Fibroblast of skin of right quadriceps (primary cell): Measurements from ENCODE around the gene FOCAD.

Experiments used
- DNase-seq: peaks from one replicate; pipeline ENCODE4 v3.0.0-alpha.2; 2013

Gene FOCAD

DNA sequence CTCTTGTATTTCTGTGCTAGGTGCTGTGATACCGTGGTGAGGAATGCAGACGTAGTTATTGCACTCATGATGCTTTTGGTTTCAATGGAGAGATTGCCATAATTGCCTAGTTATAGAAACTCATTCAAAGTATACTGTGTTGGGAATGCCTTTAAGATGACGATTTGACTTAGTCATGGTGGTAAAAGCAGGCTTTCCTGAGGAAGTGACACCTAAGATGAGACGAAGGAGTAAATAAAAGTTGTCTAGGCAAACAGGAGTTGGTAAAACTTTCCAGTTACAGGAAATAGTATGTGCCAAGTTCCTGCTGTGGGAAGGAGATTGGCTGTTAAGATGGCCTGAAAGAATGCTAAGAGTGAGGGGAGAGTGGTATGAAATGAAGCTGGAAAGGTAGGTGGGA, 48.1 kb downstream of the FOCAD start:
- DNase-seq = peak; percentile 74

DNA sequence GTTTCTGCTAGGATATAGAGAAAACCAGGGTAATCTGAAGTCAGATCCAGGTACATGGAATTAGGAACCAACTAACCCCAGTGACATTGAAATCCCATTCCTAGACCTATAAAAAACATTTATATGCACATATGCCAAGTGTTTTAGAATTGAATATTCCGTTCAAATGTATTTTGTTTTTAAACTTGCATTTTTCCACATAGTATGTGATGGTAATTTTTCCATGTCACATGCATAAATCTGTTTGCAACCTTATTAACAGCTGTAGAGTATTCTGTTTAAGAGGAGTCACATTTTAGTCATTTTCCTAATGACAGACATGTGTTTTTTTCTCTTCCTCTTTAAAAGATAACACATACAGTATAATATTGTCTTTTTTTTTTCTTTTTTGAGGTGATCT, 50.2 kb downstream of the FOCAD start:
- DNase-seq = no peak

DNA sequence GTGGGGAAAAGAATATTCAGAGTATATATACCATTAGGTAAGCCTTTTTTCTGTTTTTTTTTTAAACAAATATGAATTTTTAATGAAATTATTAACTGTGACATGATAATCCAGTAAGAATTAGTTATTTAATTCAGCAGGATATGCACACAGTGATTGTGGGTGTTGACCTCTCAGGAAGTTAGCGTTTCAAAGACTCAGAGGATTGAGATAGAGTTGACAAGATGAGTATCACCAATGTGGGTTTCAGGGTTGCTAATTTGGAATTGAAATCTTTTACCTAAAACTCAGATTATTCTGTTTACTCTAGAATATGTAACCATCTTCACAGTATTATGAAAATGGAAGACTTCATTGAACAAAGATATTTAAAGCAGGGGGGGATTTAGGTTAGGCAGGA, 56.2 kb downstream of the FOCAD start:
- no peak for DNase-seq

DNA sequence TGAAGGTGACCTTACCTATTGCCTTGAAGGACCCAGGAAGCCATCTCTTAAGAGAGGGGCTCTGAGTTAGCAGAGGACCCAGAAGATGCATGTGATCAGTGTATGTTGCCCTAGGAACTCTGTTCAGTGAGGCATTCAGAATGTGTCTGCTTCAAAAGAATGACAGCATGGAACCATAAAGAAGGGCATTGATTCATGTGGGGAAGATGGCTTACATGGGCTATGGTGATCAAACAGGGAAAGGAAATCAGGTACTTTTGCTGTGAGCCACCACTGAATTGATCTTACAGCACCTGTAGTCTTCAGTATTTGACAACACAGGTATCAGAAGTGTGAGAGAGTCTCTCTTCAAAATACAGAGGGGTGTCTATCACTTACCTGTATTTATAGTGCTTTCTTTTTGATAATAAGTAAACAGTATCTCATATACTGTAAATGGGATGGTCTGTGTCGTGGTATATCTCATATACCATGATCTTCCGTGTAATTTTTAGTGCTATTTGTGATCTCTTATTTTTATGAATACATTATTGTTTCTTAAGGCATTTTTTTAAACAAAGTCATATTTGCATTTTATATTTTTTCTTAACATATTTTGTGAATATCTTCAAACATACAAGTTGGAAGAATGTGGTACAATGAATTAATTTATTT, 57.0 kb downstream of the FOCAD start:
- no peak for DNase-seq

DNA sequence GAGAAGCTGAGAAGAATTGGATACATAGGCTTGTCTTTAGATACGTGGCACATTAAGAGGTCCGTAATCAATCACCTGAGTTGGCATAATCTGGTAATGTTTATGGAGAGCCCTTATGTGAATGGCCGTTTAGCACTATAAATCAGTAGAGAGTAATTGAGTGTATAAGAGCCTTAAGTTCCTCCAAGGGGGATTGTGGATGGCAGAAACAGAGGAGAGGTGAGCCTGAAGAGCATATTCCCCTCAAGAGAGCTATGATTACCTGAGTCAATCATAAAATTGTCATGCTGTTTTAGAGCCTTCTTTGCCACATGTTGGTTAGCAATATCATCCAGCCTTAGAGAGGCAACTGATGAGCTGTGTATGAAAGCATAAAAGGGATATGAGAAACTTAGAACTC, 58.8 kb downstream of the FOCAD start:
- DNase-seq = no peak

DNA sequence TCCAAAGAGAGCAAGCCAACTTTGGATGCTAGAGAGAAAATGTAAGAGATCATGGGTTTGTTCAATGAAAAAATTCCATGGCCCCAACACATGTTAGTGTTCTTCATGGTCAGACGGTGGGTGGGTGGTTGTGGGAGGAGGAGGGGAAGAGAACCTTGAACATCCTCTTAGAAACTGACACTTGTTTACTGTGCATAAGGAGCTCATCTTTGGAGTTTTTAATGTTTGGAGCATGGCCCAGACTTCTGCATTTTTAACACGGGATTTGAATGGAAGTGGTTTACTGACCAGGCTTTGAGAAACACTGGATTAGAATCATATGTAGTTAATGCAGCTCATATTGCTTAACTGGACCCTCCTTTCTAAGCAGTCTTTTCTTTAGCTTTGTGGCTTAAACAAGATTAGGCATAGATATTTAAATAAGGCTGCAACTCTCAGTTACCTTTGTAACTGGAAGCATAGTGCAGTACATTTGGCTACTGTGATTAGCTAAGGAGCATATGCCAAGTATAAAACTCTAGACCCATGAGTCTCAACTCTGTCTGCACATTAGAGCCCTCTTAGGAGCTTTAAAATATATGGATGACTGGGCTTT, 60.1 kb downstream of the FOCAD start:
- DNase-seq = no peak

DNA sequence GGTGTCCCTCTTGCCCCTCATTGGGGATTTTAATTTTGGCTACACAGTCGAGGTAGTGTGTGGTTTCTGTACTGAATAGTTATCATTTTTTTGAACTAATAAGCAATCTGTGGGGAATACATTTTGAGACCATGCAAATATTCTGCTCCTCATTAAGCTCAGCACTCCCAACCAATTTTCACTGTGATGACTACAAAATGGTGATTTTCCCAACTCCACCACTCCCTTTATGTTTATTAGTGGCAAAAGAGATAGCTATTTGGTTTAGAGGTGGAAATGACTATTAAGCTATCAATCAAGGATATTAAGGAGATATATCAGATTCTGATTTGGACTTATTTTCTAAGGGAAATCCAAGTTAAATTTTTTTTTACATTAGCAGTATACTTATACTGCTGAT, 62.9 kb downstream of the FOCAD start:
- DNase-seq = no peak

DNA sequence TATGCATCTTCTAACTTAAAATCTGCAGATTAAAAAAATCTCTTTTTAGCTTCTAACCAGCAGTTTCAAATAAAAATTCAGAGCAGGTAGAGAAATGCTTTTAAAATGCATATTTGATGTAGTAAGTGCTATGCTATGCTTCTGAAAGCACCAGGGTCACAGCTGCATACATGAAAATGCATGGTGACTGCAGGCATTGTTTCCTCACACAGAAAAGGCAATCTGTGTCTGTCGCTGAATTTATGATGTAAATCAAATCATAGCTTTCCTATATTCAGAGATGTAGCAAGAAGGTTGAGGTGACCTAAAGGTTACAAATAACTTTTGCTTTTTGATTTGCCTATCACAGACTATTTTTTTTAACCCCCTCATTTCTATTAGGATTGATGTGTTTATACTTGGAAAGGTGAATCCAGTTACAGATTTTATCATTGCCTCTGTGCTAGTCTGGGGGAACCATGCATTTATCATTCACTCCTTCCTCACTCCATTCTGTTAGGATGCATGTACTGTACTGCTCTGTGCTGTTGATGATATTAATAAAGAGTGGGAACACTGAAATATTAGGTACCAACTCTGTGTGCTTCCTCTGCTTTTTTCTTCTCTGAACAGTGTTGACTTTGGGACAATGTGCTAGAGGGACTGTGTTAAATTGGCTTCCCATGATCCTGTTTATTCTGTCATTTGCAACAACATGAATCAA, 65.6 kb downstream of the FOCAD start:
- DNase-seq = no peak

DNA sequence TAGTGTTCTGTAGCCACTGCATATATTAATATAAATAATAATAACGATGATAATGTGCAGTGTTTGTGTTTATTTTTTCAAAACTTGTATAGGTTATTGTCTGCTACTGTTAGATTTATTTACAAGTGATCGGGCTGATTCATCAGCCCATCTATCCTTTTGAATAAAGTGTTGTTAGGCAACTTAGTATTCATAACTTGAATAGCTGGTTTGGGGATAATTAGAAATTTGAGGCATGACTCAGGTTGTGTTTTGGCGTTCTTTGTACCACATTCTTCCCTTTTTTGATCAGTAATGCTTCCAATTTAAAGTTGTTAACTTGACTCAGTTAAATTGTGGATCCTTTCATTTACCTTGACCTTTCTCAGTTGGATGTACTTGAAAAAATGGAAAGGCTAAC, 69.7 kb downstream of the FOCAD start:
- peak; percentile 28 for DNase-seq

DNA sequence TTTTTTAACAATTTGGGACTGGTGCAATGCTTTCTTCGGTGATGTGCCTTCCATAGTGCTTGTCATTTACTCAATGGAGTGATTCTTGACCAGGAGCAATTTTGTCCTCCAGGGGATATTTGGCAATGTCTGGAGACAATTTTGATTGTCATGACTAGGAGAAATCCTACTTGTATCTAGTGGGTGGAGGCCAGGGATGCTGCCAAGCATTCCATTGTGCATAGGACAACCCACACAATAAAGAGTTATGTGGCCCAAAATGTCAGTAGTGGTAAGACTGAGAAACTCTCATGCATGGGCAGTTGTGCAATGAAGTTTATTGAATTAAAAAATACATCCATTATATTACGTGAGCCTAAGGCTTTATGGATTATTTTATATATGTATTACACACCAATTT, 70.5 kb downstream of the FOCAD start:
- DNase-seq = peak; percentile 27

DNA sequence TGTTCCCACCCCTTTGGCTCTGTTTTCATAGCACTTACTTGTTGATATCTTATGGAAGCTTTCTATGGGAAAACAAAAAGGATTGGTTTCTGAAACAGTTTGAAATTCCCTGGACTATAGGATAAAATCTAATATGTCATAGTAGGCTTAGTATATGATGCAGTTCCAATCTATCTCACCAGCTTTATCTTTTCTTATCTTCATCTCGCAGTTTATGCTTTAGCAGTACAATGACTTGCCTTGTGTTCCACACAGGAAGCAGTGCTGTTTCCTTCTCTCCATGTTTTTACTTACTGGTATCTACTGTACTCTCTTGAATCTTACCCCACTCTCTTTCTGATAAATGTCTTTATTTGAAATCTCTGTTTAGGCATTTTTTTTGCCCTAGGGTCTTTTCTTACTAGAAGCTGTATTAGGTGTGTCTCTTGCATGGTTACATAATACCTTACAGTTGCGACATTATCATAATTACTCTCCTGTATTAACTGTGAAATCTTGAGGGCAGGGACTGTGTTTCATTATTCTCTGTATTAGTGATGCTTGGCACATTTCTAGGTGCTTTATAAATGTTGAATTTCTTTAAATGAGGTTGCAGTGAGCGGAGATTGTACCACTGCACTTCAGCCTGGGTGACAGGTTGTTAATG, 76.3 kb downstream of the FOCAD start:
- DNase-seq = no peak

DNA sequence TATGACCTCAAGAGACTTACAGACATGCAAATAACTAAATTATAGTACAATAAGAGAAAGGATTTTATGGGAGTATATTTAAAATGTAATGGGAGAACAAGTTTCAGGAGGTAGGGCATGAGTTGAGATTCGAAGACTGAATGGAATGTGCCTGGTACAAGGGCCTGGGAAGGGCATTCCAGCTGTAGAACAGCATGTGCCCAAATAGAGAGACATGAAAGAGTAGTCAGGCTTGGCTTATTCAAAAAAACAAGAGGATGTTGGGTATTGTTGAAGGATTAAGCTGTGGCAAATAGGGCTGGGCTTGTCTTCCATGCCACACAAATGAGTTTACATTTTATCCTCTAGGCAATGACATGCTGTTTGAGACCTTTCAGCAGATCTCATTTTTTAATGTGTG, 86.9 kb downstream of the FOCAD start:
- no peak for DNase-seq

DNA sequence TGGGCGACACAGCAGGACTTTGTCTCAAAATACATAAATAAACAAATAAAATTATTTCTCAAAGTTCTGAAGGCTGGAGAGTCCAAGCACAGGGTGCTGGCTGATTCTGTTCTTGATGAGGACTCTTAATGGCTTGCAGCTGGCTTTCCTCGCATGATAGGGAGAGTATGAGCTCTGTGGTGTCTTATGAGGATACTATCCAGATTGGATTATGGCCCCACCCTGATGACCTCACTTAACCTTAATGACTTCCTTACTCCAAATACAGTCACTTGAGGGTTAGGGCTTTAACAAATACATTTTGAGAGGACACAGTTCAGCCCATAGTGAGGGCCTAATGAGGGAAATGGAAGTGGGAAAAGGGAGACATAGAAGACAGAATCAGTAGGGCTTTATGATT, 87.7 kb downstream of the FOCAD start:
- no peak for DNase-seq

DNA sequence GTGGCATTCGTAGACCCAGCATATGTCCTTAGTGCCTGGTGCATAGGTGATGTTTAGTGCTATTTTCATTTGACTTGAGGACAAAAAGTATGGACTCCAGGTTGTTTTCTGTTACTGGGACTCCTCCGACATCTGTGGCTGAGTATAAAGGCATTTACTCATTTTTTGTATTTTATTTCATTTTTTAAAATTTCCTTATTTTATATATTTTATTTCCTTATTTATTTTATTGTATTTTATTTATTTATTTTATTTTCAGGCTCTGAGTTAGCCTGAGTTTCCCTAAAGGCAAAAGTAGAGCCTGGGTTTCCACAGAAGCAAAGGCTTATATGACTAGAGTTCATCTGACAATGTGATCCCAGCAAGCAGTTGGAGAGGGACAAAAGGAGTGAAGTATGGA, 91.6 kb downstream of the FOCAD start:
- DNase-seq = no peak

DNA sequence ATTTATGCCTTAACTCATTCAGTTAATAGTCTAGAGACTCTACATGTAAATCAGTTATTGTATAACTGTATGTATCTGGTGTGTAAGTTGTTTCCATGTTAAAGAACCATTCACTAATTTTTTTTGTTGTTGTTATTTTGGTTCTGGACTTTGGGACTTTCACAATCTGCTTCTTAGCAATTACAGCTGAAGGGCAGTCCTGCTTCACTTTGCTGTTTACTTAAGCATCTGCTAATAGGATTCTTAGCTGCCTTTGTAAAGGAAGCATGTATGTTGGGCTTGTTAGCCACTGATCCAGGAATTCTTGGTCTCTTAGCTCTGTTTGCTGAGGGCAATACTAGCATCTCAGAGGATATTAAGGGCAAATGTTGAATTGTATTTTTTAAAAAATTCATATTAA, 97.0 kb downstream of the FOCAD start:
- no peak for DNase-seq

DNA sequence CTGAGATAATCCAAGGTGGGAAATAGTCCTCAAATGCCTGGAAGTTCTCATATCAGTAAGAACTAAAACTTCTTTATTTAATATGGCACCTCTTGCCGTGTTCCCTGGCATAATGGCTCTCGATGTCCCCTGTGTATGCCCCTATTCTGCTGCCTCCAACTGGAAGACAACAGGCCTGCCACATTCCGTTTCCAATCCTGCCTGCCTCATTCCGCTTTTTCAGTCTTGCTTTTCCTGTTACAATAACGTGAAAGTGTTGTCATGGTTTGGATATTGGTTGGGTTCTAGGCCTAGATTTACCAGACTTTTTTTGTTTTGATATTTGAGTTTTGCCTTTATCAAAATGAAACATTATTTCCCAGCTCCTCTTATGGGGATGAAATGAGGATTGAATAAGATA, 98.2 kb downstream of the FOCAD start:
- no peak for DNase-seq

DNA sequence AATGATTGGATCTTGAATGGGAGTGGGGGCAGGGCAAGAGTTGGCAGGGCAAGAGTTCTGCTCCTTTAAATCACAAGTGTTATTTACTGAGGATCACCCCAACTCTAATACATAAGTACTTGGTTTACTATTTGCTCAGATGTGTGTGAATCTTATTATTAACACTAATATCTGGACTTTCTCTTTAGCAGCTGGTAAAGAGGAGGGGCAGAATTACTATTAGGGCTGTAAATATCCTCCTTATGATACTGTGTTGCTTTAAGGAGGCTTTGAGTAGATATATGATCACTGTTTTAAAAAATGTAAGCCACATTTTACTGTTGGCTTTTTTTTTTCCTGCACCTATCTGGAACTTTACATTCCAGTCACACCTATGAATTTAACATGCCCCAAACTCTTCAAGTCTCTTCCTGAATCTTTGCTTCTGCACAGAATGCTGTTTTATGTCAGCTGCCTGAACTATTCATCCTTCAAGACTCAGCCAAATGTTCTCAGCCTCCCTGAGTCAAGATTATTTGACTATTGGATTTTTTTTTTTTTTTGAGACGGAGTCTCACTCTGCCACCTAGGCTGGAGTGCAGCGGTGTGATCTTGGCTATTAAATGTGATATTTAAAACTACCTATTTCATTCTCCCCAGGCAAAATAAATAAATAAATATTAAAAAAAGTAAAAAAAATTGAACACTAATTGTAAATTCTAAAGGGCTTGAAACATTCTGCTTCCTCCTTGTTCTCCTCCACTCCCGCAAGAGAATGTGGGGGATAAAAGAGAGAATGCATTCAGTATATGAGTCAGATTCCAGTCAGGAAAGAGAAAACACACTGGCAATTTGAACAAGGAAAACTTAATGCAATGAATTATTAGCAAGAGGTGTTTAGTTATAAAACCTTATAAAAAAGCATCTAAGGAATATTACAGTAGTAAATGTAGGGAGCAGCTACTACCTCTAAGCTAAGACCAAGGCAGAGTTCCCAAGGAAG, 99.3 kb downstream of the FOCAD start:
- DNase-seq = peak; percentile 5

DNA sequence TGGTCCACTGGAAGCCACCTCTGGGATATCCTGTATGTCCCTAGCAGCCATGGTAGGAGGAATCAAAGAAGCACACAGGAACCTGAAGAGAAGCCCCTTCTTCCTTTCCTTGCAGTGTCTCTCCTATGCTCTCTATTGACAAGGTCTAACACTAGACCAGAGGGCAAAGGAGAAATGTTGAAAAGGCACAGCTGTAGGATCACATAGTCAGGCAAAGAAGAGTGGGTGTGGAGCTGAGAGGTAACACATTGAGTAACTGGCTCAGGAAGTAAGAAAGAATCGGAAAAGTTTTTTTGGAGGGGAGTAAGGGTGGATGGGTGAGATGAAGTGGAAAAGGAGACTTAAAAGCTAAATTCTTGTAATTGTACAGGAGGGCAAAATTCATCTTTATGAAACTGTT, 100.1 kb downstream of the FOCAD start:
- DNase-seq = no peak

DNA sequence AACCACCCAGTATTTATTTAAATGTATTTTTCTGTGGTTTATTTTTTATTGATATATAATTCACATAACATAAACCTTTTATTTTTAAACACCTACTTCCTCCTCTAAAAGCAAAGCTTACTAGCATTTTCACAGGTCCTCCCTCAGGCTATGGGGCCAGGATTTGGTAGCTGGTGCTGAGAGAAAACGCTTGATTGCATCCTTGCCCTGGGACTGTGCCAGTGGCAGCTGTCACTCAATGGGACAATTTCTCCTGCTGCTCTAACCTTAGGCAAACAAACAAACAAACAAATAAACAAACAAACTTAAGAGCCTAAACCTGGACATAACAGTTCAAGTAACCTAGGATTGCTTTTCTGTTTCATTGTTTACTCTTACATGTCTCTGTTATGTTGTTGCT, 102.7 kb downstream of the FOCAD start:
- DNase-seq = no peak

DNA sequence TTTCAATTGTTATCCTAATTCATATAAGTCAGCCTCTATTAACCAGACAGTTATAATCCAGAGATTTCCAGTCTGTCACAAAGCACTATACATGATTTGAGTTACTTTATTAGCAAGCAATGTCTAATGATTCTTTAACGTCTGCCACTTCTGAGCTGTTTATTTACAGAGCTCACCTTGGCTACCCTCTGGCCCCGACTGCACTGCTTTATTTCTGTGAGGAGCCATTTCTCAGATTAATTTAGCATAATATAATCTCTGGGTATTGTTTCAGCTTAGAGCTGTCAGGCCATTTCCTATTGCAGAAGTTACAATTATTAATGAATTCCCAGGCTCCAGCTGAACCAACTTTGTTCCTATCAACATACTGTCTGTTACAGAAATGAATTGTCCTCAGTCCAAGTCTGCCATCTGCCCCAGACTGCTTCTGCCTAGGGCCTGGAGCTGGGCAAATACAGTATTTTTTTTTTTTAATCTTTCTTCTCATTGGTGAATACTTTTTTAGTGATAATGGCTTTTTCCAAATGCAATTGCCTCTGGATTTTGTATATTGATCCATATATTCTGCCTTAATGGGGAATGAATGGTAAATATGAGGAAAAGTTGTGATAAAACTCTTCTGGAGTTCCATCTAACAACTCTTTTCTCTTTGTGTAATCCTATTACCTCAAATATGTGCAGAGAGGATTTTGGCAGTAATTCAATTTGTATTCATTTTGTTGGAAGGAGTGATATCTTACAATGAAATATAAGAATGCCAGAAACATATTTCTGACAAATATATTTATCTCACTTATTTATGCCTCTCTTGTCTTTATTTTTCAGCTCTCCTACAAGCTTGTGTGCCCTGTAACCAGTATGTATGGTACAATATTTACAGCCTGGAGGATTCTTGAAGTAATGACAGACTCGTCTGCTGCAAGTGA, 104.7 kb downstream of the FOCAD start:
- DNase-seq = peak; percentile 4

DNA sequence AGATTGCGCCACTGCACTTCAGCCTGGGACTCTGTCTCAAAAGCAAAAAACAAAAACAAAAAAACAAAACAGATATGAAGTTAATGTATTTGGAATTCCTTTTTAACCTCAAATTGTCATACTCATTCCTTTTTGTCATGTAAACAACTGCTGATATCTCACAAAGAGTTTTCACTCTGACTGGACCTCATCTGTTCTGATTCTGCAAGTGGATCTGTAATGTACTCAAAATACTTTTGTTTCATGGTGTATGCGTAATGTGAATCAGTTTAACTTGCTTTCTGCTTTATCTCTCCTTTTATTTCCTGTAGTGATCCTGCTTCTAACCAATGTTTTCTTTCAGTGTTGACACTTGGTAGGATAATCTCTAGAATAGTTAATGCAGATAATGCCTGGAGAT, 106.7 kb downstream of the FOCAD start:
- DNase-seq = no peak

DNA sequence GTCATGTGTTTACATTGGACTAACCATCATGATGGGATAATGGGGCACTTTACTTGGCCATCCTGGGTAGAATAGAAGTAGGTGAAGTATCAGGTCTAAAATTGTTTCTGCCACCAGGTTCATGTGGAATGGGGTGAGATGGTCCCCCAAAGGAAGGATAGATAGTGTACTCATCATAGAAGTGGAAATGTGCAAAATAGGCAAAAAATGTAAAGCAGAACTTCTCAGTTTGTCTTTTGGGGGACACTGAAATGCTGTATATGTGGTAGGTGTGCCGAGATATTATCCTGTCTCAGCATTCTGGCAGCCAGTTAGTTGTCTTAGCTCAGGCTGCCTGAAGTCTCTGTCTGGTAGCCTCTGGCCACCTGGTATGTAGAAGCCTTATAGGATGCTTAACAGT, 107.6 kb downstream of the FOCAD start:
- no peak for DNase-seq
